22Rv1 (cell line): ENCODE results near the gene NOX1.
A peak's percentile ranks its signal among the peaks of the same experiment; 100 is the strongest.

ENCODE experiments used
- H3K27ac ChIP-seq: fragments of 450-650 bp; 2 replicates; pipeline ENCODE4 v1.5.1; 2017
- CTCF ChIP-seq: fragments of 450-650 bp; IDR thresholded peaks from 2 replicates; pipeline ENCODE4 v1.5.1; 2017; ENCODE audit warnings: mild to moderate bottlenecking
- ZFX ChIP-seq: fragments of 450-650 bp; IDR thresholded peaks from 2 replicates; pipeline ENCODE4 v1.6.1; 2017; ENCODE audit warnings: antibody characterized with exemption, borderline replicate concordance

Gene NOX1

GRCh38 chrX:100874325-100874724 is at the start of gene NOX1:
NOX1 (minus strand) TSS chrX:100874359; CDS start chrX:100874139, 220 bp downstream.
- TF ChIP-seq ZFX (no peak), CTCF (no peak)
- H3K27ac ChIP-seq: no peak within 1 kb of the TSS

- no peak overlapping the region for H3K27ac ChIP-seq
- no peak for TF ChIP-seq ZFX
- TF ChIP-seq CTCF: no peak
These were observed 41.4 kb upstream of the NOX1 start for GRCh38 chrX:100915562-100915961.

GRCh38 chrX:100913111-100913510 is 39.0 kb upstream of the NOX1 start:
- no peak for TF ChIP-seq ZFX
- no peak for TF ChIP-seq CTCF
- H3K27ac ChIP-seq: no peak overlapping the region

GRCh38 chrX:100911731-100912130 is 37.6 kb upstream of the NOX1 start:
- TF ChIP-seq ZFX (no peak), CTCF (no peak)

GRCh38 chrX:100905620-100906019 is 31.5 kb upstream of the NOX1 start:
- TF ChIP-seq ZFX (no peak), CTCF (no peak)
- no peak overlapping the region for H3K27ac ChIP-seq

More at GRCh38 chrX:100911731-100912130, 37.6 kb upstream of the NOX1 start:
- no peak overlapping the region for H3K27ac ChIP-seq

GRCh38 chrX:100904433-100904832 is 30.3 kb upstream of the NOX1 start:
- no peak overlapping the region for H3K27ac ChIP-seq
- TF ChIP-seq ZFX (no peak), CTCF (no peak)

GRCh38 chrX:100895365-100896075 is 21.4 kb upstream of the NOX1 start:
- TF ChIP-seq CTCF (peak; percentile 63), ZFX (no peak)
- H3K27ac ChIP-seq: no peak overlapping the region
